Chondrocyte (in vitro differentiated cells): ENCODE results near the gene VSIG4. TPM values are rescaled to one million over a fixed set of nuclear protein-coding genes. Genes with fewer than 3 reads are reported as not detected.

Experiments
- DNase-seq: peaks from one replicate; pipeline ENCODE4 v3.0.0; 2021; ENCODE audit warnings: mixed read lengths, low spot score
- H3K27ac Mint-ChIP-seq: one replicate; pipeline ENCODE4 v1.8.0; 2021; ENCODE audit warnings: mild to moderate bottlenecking, moderate library complexity, mixed read lengths; ENCODE audit not compliant: unreplicated experiment
- H3K27me3 Mint-ChIP-seq: 2 replicates; pipeline ENCODE4 v1.8.0; 2021; ENCODE audit warnings: low read depth, mixed read lengths
- H3K36me3 Mint-ChIP-seq: 2 replicates; pipeline ENCODE4 v1.8.0; 2021; ENCODE audit warnings: low read depth, mixed read lengths
- H3K4me1 Mint-ChIP-seq: 2 replicates; pipeline ENCODE4 v1.8.0; 2021; ENCODE audit warnings: low read depth, mild to moderate bottlenecking, mixed read lengths
- H3K4me3 Mint-ChIP-seq: one replicate; pipeline ENCODE4 v1.8.0; 2021; ENCODE audit warnings: mild to moderate bottlenecking, moderate library complexity, mixed read lengths; ENCODE audit not compliant: unreplicated experiment
- H3K9me3 Mint-ChIP-seq: 2 replicates; pipeline ENCODE4 v1.8.0; 2021; ENCODE audit warnings: low read depth, mixed read lengths
- CTCF ChIP-seq: fragments of 200-600 bp; sonication (generic); IDR thresholded peaks from 2 replicates; pipeline ENCODE4 v1.5.0; 2021; ENCODE audit warnings: antibody characterized with exemption, mild to moderate bottlenecking, moderate library complexity
- total RNA-seq: library from RNA; stranded (reverse); gene quantifications from 3 replicates; pipeline ENCODE4 v1.2.1, GENCODE V29; 2021

VSIG4 gene
- total RNA-seq, 1 donor from 2014 or later = not detected

GRCh38 chrX:66024092-66024467 is 15.8 kb downstream of the VSIG4 start:
- no peaks in the 10 kb centered on the region for H3K4me1 Mint-ChIP-seq
- H3K27me3 Mint-ChIP-seq = no peaks in the 10 kb centered on the region

GRCh38 chrX:66023385-66024091 is 16.3 kb downstream of the VSIG4 start:
- DNase-seq = no peak
- Mint-ChIP-seq H3K4me1 (no peaks in the 10 kb centered on the region), H3K27ac (no peak overlapping the region), H3K27me3 (no peaks in the 10 kb centered on the region), H3K9me3 (peaks cover 7% of the 10 kb centered on the region), H3K36me3 (no peaks in the 10 kb centered on the region), H3K4me3 (no peak overlapping the region)
- TF ChIP-seq CTCF = no peak

More at GRCh38 chrX:66024092-66024467, 15.8 kb downstream of the VSIG4 start:
- H3K4me3 Mint-ChIP-seq = no peak overlapping the region
- H3K27ac Mint-ChIP-seq = no peak overlapping the region
- peaks cover 7% of the 10 kb centered on the region for H3K9me3 Mint-ChIP-seq
- no peak for DNase-seq
- no peak for TF ChIP-seq CTCF
- H3K36me3 Mint-ChIP-seq = no peaks in the 10 kb centered on the region

- Mint-ChIP-seq H3K27ac (no peak overlapping the region), H3K4me1 (no peaks in the 10 kb centered on the region), H3K36me3 (no peaks in the 10 kb centered on the region), H3K9me3 (peaks cover 7% of the 10 kb centered on the region), H3K27me3 (no peaks in the 10 kb centered on the region), H3K4me3 (no peak overlapping the region)
- no peak for TF ChIP-seq CTCF
- no peak for DNase-seq
Measured at GRCh38 chrX:66022632-66023384, 17.1 kb downstream of the VSIG4 start.

GRCh38 chrX:66021765-66022631 is 17.9 kb downstream of the VSIG4 start:
- no peak overlapping the region for H3K4me3 Mint-ChIP-seq
- DNase-seq = no peak
- no peaks in the 10 kb centered on the region for H3K4me1 Mint-ChIP-seq
- H3K27me3 Mint-ChIP-seq = no peaks in the 10 kb centered on the region
- H3K27ac Mint-ChIP-seq = no peak overlapping the region
- TF ChIP-seq CTCF = no peak
- peaks cover 11% of the 10 kb centered on the region for H3K9me3 Mint-ChIP-seq
- H3K36me3 Mint-ChIP-seq = no peaks in the 10 kb centered on the region

- Mint-ChIP-seq H3K4me1 (no peaks in the 10 kb centered on the region), H3K4me3 (no peak overlapping the region), H3K27ac (no peak overlapping the region), H3K27me3 (no peaks in the 10 kb centered on the region), H3K36me3 (no peaks in the 10 kb centered on the region), H3K9me3 (peaks cover 11% of the 10 kb centered on the region)
- no peak for TF ChIP-seq CTCF
- DNase-seq = no peak
Measured at GRCh38 chrX:66021401-66021764, 18.5 kb downstream of the VSIG4 start.
